Measurements from ENCODE around the gene EMILIN3. TPM values are rescaled to one million over a fixed set of nuclear protein-coding genes. Genes with fewer than 3 reads are reported as not detected.

EMILIN3 gene
- total RNA-seq, 2 experiments from 2014 or later = not detected

- H3K4me1 ChIP-seq (ENCODE audit: insufficient read depth, low read length, poor library complexity, severe bottlenecking) = no peaks in the 10 kb centered on the region
- DNase-seq (ENCODE audit: low spot score) = no peak
- no peaks in the 10 kb centered on the region for H3K9me3 ChIP-seq (ENCODE audit: low read length)
- POLR2A ChIA-PET = no interaction called here
- no peak overlapping the region for H3K4me3 ChIP-seq (ENCODE audit: low read depth, low read length, poor library complexity, severe bottlenecking)
- H3K9me2 ChIP-seq (ENCODE audit: insufficient read depth, low read length) = no peaks in the 10 kb centered on the region
- H3K4me2 ChIP-seq (ENCODE audit: low read length) = no peak overlapping the region
- intact Hi-C loops (cut with micrococcal nuclease; ENCODE audit: unreplicated experiment) = no loop called here
- no peak overlapping the region for H3K27ac ChIP-seq (ENCODE audit: low read depth, low read length, poor library complexity, severe bottlenecking)
- BruUV-seq (replicated peaks) = no TSS peak
- no peaks in the 10 kb centered on the region for H3K79me2 ChIP-seq (ENCODE audit: insufficient read depth, low read depth, low read length)
- TF ChIP-seq CTCF (conservative IDR thresholded peaks at IDR 0.05; ENCODE audit: low read length) (no peak), EZH2phosphoT487 (IDR thresholded peaks at IDR 0.05; ENCODE audit: borderline replicate concordance, low read depth, low read length) (no peak)
- H2AFZ ChIP-seq (ENCODE audit: low read length) = no peak overlapping the region
- H4K20me1 ChIP-seq (ENCODE audit: insufficient read depth, low read length) = no peaks in the 10 kb centered on the region
- peaks cover 23% of the 10 kb centered on the region; the same call in 1 of the 2 replicates for H3K36me3 ChIP-seq (ENCODE audit: insufficient read depth, low read length)
- CTCF ChIA-PET (ENCODE audit: unreplicated experiment) = no interaction called here
Observed at GRCh38 chr20:41403604-41404003, 37.0 kb upstream of the EMILIN3 start.

- DNase-seq (ENCODE audit: low spot score) = no peak
Observed at GRCh38 chr20:41398408-41398807, 31.8 kb upstream of the EMILIN3 start.

More at GRCh38 chr20:41398408-41398807, 31.8 kb upstream of the EMILIN3 start:
- Histone ChIP-seq H3K9me2 (ENCODE audit: insufficient read depth, low read length) (no peaks in the 10 kb centered on the region), H2AFZ (ENCODE audit: low read length) (no peak overlapping the region), H3K9me3 (ENCODE audit: low read length) (no peaks in the 10 kb centered on the region), H3K79me2 (ENCODE audit: insufficient read depth, low read depth, low read length) (no peaks in the 10 kb centered on the region), H3K4me2 (ENCODE audit: low read length) (no peak overlapping the region), H3K27ac (ENCODE audit: low read depth, low read length, poor library complexity, severe bottlenecking) (no peak overlapping the region), H4K20me1 (ENCODE audit: insufficient read depth, low read length) (no peaks in the 10 kb centered on the region), H3K4me1 (ENCODE audit: insufficient read depth, low read length, poor library complexity, severe bottlenecking) (no peaks in the 10 kb centered on the region), H3K36me3 (ENCODE audit: insufficient read depth, low read length) (no peaks in the 10 kb centered on the region), H3K4me3 (ENCODE audit: low read depth, low read length, poor library complexity, severe bottlenecking) (no peak overlapping the region)
- POLR2A ChIA-PET = interaction anchor here (1.1 kb wide), 1 partner anchor 24 kb away, joined by 5 read pairs; no protein-coding TSS in a partner anchor
- BruUV-seq (replicated peaks) = no TSS peak
- intact Hi-C loops (cut with micrococcal nuclease; ENCODE audit: unreplicated experiment) = no loop called here
- TF ChIP-seq EZH2phosphoT487 (IDR thresholded peaks at IDR 0.05; ENCODE audit: borderline replicate concordance, low read depth, low read length) (no peak), CTCF (conservative IDR thresholded peaks at IDR 0.05; ENCODE audit: low read length) (no peak)
- CTCF ChIA-PET (ENCODE audit: unreplicated experiment) = no interaction called here
